Measurements from ENCODE around the gene BPIFB2. TPM values are rescaled to one million over a fixed set of nuclear protein-coding genes. Genes with fewer than 3 reads are reported as not detected.

BPIFB2 gene
- total RNA-seq, 1 donor from 2014 or later, result not detected

DNA sequence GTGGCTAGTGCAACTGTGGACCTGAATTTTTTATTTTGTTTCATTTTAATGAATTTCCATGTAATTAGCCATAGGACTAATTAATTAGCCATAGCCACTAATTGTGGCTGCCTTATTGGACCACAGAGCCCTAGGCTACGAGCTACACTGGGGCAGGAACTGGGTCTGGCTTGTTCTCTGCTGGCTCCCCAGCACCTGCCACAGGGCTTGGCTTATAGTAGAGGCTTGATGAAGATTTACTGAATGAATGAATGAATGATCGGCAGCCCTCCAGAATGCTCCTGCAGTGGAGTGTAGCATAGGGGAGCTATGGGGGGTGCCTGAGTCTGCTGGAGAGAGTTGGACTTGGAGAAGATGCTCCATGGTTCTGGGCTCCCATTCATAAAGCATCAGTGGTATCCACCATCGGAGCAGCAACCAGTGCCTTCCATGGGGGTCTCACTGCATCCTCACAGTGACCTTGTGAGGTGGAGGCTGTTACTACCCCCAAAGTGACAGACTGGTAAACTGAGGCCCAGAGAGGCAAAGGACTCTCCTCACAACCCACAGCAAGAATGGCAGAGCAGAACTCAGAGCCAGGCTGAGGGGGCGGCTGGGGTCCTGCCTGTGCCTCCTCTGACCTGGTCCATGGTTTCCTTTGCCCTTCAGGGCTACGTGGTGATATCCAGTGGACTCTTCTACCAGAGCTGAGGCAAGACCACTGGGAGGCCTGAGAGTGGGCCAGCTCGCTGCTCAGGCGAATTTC lies 15.4 kb downstream of the BPIFB2 start:
- no peak overlapping the region for H3K27ac Mint-ChIP-seq (ENCODE audit: unreplicated experiment)
- H3K9me3 Mint-ChIP-seq (ENCODE audit: unreplicated experiment), result peaks cover 3% of the 10 kb centered on the region
- no peaks in the 10 kb centered on the region for H3K4me1 Mint-ChIP-seq (ENCODE audit: low read depth, unreplicated experiment)
- peaks cover 6% of the 10 kb centered on the region for H3K27me3 Mint-ChIP-seq (ENCODE audit: unreplicated experiment)
- DNase-seq, result no peak
- no peak for TF ChIP-seq CTCF (IDR thresholded peaks at IDR 0.05; ENCODE audit: partially characterized antibody, unreplicated experiment)
- no peaks in the 10 kb centered on the region for H3K36me3 Mint-ChIP-seq (ENCODE audit: unreplicated experiment)
- no peak overlapping the region for H3K4me3 Mint-ChIP-seq (ENCODE audit: unreplicated experiment)

DNA sequence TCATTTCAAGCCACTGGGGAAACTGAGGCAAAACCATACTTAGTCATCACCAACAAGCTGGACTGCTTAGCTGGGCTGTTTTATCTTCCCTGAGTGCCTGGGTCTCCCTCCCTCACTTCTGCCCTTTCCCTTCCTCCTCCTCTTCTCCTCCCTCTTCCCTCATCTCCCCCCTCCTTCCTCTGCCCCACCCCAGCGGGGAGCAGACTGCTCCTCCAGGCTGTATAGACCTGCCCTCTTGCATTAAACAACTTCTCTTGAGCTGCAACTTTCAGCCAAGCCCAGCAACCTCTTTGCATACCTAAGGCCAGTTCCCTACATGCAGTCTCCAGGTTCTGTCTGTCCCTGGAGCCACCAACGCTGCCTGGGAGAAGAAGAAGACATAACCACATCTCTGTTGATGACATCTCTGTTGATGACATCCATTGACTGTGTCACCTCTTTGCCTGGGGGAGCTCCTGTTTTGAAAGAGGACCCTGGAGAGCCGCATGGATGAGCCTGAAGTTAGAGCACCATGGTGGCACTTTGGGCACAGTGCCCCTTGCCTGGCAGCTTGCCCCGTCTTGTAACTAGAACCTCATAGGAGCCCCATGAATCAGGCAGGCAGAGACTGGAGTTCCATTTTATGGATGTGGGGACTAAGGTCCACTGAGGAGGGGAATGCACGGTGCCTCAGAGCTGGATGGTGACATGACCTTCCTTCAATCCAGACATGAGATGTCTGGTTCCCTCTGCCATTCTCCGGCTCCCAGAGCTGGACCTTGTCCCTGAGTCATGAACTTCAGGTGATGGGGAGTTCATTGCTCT lies 16.1 kb downstream of the BPIFB2 start:
- TF ChIP-seq CTCF (IDR thresholded peaks at IDR 0.05; ENCODE audit: partially characterized antibody, unreplicated experiment), result no peak
- Mint-ChIP-seq H3K9me3 (ENCODE audit: unreplicated experiment) (peaks cover 3% of the 10 kb centered on the region), H3K27ac (ENCODE audit: unreplicated experiment) (no peak overlapping the region), H3K4me3 (ENCODE audit: unreplicated experiment) (no peak overlapping the region), H3K4me1 (ENCODE audit: low read depth, unreplicated experiment) (no peaks in the 10 kb centered on the region), H3K27me3 (ENCODE audit: unreplicated experiment) (peaks cover 6% of the 10 kb centered on the region), H3K36me3 (ENCODE audit: unreplicated experiment) (no peaks in the 10 kb centered on the region)
- no peak for DNase-seq

GRCh38 chr20:33024243-33024560 lies 16.7 kb downstream of the BPIFB2 start:
- Mint-ChIP-seq H3K27me3 (ENCODE audit: unreplicated experiment) (peaks cover 6% of the 10 kb centered on the region), H3K4me3 (ENCODE audit: unreplicated experiment) (no peak overlapping the region), H3K4me1 (ENCODE audit: low read depth, unreplicated experiment) (no peaks in the 10 kb centered on the region), H3K9me3 (ENCODE audit: unreplicated experiment) (peaks cover 3% of the 10 kb centered on the region), H3K36me3 (ENCODE audit: unreplicated experiment) (no peaks in the 10 kb centered on the region), H3K27ac (ENCODE audit: unreplicated experiment) (no peak overlapping the region)
- no peak for DNase-seq
- no peak for TF ChIP-seq CTCF (IDR thresholded peaks at IDR 0.05; ENCODE audit: partially characterized antibody, unreplicated experiment)

GRCh38 chr20:33024609-33025317 lies 17.3 kb downstream of the BPIFB2 start:
- no peaks in the 10 kb centered on the region for H3K36me3 Mint-ChIP-seq (ENCODE audit: unreplicated experiment)
- peaks cover 3% of the 10 kb centered on the region for H3K9me3 Mint-ChIP-seq (ENCODE audit: unreplicated experiment)
- no peaks in the 10 kb centered on the region for H3K4me1 Mint-ChIP-seq (ENCODE audit: low read depth, unreplicated experiment)
- TF ChIP-seq CTCF (IDR thresholded peaks at IDR 0.05; ENCODE audit: partially characterized antibody, unreplicated experiment), result no peak
- no peak overlapping the region for H3K4me3 Mint-ChIP-seq (ENCODE audit: unreplicated experiment)
- no peak for DNase-seq
- H3K27ac Mint-ChIP-seq (ENCODE audit: unreplicated experiment), result no peak overlapping the region
- peaks cover 6% of the 10 kb centered on the region for H3K27me3 Mint-ChIP-seq (ENCODE audit: unreplicated experiment)
